Measurements from ENCODE around the gene SHOX.
"Not testable (repeated sequence)": the region's sequence is repeated elsewhere in the genome, so short reads cannot be mapped to it uniquely, and the experiment has no call there.

Gene SHOX

GRCh38 chrX:638482-639131 lies 8.0 kb downstream of the SHOX start:
- no peak for DNase-seq

- no peak for DNase-seq
Observed at GRCh38 chrX:639151-639550, 8.6 kb downstream of the SHOX start.

- DNase-seq = no peak
Observed at GRCh38 chrX:640641-641040, 10.1 kb downstream of the SHOX start.

GRCh38 chrX:641671-642435 lies 11.3 kb downstream of the SHOX start:
- DNase-seq = no peak

- DNase-seq = no peak
Observed at GRCh38 chrX:642436-643240, 12.0 kb downstream of the SHOX start.

DNA sequence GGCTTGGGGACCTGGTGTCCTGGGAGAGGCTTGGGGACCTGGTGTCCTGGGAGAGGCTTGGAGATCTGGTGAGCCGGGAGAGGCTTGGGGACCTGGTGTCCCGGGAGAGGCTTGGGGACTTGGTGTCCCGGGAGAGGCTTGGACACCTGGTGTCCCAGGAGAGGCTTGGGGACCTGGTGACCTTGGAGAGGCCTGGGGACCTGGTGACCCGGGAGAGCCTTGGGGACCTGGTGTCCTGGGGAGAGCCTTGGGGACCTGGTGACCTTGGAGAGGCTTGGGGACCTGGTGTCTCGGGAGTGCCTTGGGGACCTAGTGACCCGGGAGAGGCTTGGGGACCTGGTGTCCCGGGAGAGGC lies 12.6 kb downstream of the SHOX start:
- no peak for DNase-seq

DNA sequence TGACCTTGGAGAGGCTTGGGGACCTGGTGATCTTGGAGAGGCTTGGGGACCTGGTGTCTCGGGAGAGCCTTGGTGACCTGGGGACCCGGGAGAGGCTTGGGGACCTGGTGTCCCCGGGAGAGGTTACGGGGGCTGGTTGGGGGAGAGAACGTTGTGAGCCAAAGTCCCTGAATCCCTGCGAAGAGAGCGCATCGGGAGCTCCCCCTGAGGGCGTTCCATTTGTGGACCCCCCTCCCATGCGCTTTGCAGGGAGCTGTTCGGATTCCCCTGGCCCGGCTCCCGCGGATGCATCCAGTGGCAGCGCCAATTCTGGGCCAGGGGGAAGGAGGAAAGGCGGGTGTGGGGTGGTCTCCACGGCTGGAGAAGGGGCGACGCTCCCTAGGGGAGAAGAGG lies 13.3 kb downstream of the SHOX start:
- DNase-seq = no peak

- no peak for DNase-seq
Observed at GRCh38 chrX:644304-645281, 14.0 kb downstream of the SHOX start.

- DNase-seq = no peak
Observed at GRCh38 chrX:646228-646495, 15.6 kb downstream of the SHOX start.

- DNase-seq = no peak
Observed at GRCh38 chrX:646796-647195, 16.2 kb downstream of the SHOX start.

- no peak for DNase-seq
Observed at GRCh38 chrX:649166-649565, 18.6 kb downstream of the SHOX start.

GRCh38 chrX:650324-650723 lies 19.7 kb downstream of the SHOX start:
- DNase-seq = no peak

- DNase-seq = no peak
Observed at GRCh38 chrX:650811-651210, 20.2 kb downstream of the SHOX start.

DNA sequence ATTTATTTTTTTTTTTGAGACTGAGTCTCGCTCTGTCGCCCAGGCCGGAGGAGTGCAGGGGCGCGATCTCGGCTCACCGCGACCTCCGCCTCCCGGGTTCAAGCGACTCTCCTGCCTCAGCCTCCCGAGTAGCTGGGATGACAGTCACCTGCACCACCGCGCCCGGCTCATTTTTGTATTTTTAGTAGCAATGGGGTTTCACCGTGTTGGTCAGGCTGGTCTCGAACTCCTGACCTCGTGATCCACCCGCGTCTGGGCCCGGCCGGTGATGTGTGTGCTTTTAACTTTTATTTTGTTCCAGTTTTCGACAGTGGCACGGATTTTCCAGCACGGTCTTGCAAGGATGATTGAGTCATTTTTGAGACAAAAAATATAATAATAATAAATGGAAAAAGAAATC lies 21.3 kb downstream of the SHOX start:
- DNase-seq = not testable (repeated sequence)

- DNase-seq = no peak
Observed at GRCh38 chrX:652341-652741, 21.8 kb downstream of the SHOX start.

GRCh38 chrX:653306-653705 lies 22.7 kb downstream of the SHOX start:
- no peak for DNase-seq

DNA sequence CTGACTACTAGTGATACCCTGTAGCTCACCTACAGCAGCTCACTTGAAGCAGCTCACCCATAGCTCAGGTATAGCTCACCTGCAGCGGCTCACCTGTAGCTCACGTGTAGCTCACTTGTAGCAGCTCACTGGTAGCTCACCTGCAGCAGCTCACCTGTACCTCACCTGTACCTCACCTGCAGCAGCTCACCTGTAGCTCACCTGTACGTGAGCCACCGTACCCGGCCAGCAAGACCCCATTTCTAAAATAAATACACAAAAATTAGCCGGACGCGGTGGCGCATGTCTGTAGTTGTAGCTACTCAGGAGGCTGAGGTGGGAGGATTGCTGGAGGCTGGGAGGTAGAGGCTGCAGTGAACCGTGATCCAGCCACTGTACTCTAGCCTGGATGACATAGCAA lies 30.6 kb downstream of the SHOX start:
- DNase-seq = no peak

- no peak for DNase-seq
Observed at GRCh38 chrX:662126-662525, 31.5 kb downstream of the SHOX start.

- no peak for DNase-seq
Observed at GRCh38 chrX:663841-664240, 33.2 kb downstream of the SHOX start.

DNA sequence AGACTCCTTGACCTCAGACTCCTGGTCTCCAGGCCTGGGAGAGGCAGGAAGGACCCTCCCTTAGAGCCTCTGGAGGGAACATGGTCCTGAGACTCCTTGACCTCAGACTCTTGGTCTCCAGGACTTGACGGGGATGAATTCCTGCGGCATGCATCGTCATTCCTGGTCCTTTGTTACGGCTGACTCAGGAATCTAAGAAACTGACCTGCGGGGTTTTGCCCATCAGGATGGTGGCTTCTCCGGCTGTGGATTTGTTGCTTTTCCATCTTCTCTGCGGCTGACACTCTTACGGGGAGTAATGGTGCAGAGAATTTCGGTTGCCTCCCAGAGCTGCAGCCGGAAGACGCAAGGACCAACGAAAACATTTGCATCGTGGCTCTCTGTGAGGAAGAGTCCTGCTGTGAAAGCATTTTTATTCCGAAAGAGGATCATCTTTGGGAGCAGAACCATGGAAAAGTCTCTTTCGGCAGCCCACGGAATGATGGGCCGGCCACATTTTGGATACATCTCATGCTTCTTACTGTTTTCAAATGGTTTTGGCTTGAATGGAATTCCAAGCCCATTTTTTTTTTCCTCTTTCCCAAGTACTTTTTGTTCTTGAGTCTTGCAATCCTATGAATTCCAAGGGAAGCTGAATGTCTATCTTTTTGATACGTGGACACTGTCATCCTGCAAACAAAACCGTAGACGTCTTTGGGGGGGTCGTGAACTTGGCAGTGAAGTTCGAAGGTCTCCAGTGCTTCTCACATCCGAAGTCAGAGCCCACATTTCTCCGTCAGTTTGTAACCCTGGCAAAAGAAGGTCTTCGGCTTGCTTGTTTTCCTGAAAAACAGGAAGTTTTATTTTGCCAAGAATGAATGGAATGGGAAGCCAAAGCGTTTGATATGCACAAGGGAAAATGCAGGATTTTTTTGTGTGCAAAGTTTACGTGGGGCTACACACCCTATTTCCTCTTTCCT lies 36.5 kb downstream of the SHOX start:
- DNase-seq = no peak

DNA sequence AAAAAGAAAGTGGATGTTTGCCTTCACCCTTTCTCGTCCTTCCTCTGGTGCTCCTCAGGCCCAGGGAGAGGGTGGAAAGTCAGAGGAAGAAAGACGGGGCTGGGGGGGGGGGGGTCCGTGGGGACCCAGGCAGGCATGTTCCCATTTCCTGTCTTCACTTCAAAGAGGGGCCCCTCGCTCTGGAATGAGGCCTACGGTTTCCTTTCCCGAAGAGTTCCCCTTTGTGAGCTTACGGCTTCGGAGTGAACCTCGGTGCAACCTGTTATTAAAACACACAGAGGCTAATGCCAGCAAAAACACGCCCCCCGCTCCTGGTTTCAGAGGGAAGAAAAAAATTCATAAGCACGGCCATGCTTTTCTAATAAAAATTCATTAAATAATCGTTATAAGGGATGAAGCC lies 40.1 kb downstream of the SHOX start:
- DNase-seq = no peak

- no peak for DNase-seq
Observed at GRCh38 chrX:672931-673330, 42.3 kb downstream of the SHOX start.
